Measurements from ENCODE around the gene MMAA. TPM values are rescaled to one million over a fixed set of nuclear protein-coding genes. Genes with fewer than 3 reads are reported as not detected.

The MMAA gene
- total RNA-seq, 1 experiment from 2014 or later: 1.6 TPM

Other genes with a start within 250 kb of the MMAA start
- gene SMAD1, start 137.5 kb upstream of the MMAA start, total RNA-seq (2014; rRNA removed; shearing (Covaris generic)): 10.9 and 11.4 TPM in 2 replicates
- not detected in 2 replicates for gene C4orf51, start 60.8 kb downstream of the MMAA start, total RNA-seq (2014; rRNA removed; shearing (Covaris generic))

Measured in RPMI7951 (cell line).